HUES48 (cell line): ENCODE results near the gene TTC33.

ENCODE experiments used
- H3K27ac ChIP-seq: one replicate; pipeline ENCODE4 v1.7.0; 2013; ENCODE audit warnings: low read depth, low read length, inconsistent platforms
- H3K27me3 ChIP-seq: 2 replicates; pipeline ENCODE4 v1.6.1; 2013; ENCODE audit warnings: mild to moderate bottlenecking, low read length; ENCODE audit not compliant: control insufficient read depth, insufficient read depth
- H3K36me3 ChIP-seq: 2 replicates; pipeline ENCODE4 v1.6.1; 2013; ENCODE audit warnings: low read length; ENCODE audit not compliant: control insufficient read depth, insufficient read depth
- H3K4me1 ChIP-seq: 2 replicates; pipeline ENCODE4 v1.6.1; 2013; ENCODE audit warnings: mild to moderate bottlenecking, low read length; ENCODE audit not compliant: control insufficient read depth, insufficient read depth
- H3K4me3 ChIP-seq: 2 replicates; pipeline ENCODE4 v1.5.1; 2013; ENCODE audit warnings: mild to moderate bottlenecking, low read depth, low read length
- H3K9ac ChIP-seq: 2 replicates; pipeline ENCODE4 v1.6.1; 2013; ENCODE audit warnings: mild to moderate bottlenecking, low read depth, low read length, moderate library complexity
- H3K9me3 ChIP-seq: 2 replicates; pipeline ENCODE4 v1.6.1; 2013; ENCODE audit warnings: low read length; ENCODE audit not compliant: control insufficient read depth, insufficient read depth

The TTC33 gene

DNA sequence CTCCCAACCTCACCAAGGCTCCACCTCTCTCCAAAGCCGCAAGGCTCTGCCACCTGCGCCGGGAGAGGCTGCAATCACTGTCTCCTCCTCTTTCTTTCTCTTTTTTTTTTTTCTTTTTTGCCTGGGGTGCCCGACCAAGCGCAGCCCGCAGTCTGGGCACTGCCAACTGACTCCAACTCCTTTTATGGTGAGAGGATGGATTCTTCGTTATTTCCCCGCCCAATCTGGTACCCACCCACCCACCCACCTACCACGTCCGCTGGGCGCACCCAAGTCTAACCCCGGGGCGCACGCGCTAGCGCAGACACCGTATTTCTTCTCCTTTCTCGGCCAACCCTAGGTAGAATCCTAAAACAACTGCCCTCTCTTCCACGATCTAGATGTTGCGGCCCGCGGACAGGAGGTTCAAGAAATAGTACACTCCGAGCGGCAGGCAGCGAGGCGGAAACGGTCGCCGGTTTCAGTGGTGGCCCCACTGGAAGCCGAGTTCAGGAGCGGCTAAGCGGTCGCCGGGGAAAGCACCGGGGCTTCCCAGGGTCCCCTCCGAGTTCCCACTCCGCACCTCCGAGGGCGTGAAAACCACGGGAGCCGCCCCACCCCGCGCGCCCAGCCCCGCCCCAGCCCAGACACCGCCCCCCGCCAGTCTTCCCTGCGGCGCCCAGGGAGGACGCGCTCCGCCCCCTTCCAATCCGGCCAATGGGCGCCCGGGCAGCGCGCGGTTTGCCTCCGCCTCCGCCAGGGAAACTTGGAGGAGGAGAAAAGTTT is 76.4 kb downstream of the TTC33 start:
- H3K9me3 ChIP-seq = no peaks in the 10 kb centered on the region
- H3K4me1 ChIP-seq = peaks cover 30% of the 10 kb centered on the region
- peak overlapping the region; percentile 80 for H3K4me3 ChIP-seq
- peak overlapping the region; percentile 64 for H3K9ac ChIP-seq
- peaks cover 52% of the 10 kb centered on the region for H3K27me3 ChIP-seq
- peak overlapping the region; percentile 81 for H3K27ac ChIP-seq
- no peaks in the 10 kb centered on the region for H3K36me3 ChIP-seq

DNA sequence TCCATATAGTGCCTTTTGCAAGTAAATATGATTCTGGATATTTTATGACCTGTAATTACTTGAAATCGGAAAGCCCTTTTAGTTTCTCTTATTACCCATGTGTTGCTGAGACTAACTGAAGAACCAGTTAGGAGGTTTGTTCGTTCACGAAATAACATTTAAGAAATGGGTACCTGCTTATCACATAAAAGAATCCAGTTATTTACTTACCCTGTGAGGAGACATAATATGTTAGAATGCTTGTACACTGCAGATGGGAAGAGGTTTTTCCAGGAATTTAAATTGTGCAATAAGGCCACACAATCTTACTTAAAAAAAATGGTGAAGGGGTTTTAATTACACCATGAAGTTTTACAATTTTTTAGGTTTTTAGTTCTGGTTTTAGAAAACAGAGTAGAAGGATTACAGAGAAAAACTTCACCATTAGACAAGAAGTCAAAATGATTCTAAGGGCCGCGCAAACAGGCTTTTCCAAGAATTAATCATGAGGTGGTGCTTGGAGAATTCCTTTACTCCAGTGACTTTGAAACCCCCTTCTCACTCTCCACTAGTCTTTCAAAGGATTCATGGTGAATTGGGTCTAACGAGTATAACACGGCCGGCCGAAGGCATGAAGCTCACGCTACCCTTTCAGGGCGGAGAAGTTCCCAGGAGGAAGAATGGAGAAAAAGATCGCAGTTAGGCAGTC is 77.2 kb downstream of the TTC33 start:
- Histone ChIP-seq H3K27ac (peak overlapping the region; percentile 63), H3K4me1 (peaks cover 30% of the 10 kb centered on the region)

GRCh38 chr5:40678026-40678425 is 77.7 kb downstream of the TTC33 start:
- H3K9ac ChIP-seq = no peak overlapping the region
- H3K4me1 ChIP-seq = peaks cover 30% of the 10 kb centered on the region
- H3K4me3 ChIP-seq = peak overlapping the region; percentile 80; the same call in 1 of the 2 replicates

More for the DNA sequence above, 77.2 kb downstream of the TTC33 start:
- Histone ChIP-seq H3K9me3 (no peaks in the 10 kb centered on the region), H3K9ac (peak overlapping the region; percentile 48; the same call in 1 of the 2 replicates), H3K36me3 (no peaks in the 10 kb centered on the region), H3K4me3 (peak overlapping the region; percentile 80), H3K27me3 (peaks cover 50% of the 10 kb centered on the region)

GRCh38 chr5:40677456-40677855 is 78.3 kb downstream of the TTC33 start:
- Histone ChIP-seq H3K27ac (no peak overlapping the region), H3K4me3 (no peak overlapping the region), H3K36me3 (no peaks in the 10 kb centered on the region)

More at GRCh38 chr5:40678026-40678425, 77.7 kb downstream of the TTC33 start:
- Histone ChIP-seq H3K27me3 (peaks cover 45% of the 10 kb centered on the region), H3K9me3 (no peaks in the 10 kb centered on the region), H3K36me3 (no peaks in the 10 kb centered on the region), H3K27ac (no peak overlapping the region)

DNA sequence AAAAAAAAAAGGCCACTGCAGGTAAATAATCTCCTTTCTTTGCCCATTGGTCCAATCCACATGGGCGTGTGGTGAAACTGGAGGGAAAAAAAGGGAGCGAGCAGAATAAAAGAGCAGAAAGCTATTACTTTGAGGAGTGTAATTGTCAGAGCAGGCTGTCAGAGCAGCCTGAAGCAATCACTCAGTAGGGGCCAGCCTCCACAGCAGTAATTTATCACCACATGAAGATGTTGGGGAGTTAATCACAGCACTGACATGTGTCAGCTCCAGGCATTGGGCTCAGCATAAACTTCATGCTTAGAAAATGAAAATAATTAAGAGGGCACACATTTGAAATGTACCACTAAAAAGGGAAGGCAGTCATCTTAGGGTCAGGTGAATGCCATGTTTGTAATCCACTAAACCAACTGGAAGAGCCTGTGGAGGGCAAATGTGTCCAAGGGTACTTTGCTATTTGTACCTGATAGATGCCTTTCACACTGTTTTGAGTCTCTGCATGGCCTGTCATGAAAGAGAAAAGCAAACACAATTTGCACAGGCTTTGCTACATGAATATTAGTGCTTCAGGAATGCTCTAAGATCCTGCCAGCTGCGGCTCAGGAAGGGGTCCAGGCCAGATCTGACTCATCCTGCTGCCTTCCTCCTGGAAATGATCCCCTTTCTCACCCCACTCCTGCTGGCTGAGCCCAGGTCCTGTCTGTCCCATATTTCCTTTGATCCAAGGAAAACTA is 79.0 kb downstream of the TTC33 start:
- H3K4me1 ChIP-seq = peaks cover 25% of the 10 kb centered on the region
- H3K4me3 ChIP-seq = no peak overlapping the region
- no peaks in the 10 kb centered on the region for H3K36me3 ChIP-seq
- H3K27ac ChIP-seq = peak overlapping the region; percentile 36
- H3K27me3 ChIP-seq = peaks cover 32% of the 10 kb centered on the region
- no peak overlapping the region for H3K9ac ChIP-seq
- H3K9me3 ChIP-seq = no peaks in the 10 kb centered on the region

More at GRCh38 chr5:40677456-40677855, 78.3 kb downstream of the TTC33 start:
- H3K27me3 ChIP-seq = peaks cover 39% of the 10 kb centered on the region
- no peak overlapping the region for H3K9ac ChIP-seq
- H3K4me1 ChIP-seq = peaks cover 30% of the 10 kb centered on the region
- H3K9me3 ChIP-seq = no peaks in the 10 kb centered on the region

DNA sequence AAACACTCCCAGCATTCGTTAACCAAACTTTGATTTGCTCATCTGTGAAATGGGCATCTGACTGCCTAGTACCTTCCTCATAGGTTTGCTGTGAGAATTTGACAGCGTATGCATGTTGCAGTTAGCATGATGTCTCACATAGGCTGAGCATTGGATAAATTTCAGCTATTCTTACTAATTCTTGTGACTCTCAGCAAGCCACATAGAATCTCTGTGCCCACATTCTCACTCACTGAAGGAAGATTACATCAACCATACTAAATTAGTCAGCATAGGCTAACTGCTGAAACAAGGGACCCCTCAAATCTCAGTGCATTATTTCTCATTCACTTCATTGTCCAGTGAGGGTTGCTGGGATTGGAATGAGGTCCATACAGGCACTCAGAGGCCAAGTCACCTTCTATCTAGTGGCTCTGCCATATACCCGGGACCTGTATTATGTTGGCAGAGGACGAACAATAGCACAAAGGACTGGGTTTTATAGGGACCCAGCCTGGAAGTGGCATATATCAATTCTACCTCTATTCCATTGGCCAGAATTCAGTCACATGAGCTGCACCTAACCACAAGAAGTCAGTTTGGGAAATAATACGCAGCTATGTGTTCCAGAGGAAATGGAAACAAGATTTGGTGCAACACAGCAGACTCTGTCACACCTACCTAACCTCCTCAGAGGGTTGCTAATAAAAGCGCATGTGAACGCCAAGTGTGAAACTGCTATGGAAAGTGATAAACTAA is 80.2 kb downstream of the TTC33 start:
- Histone ChIP-seq H3K27ac (no peak overlapping the region), H3K9ac (no peak overlapping the region), H3K4me1 (peaks cover 22% of the 10 kb centered on the region), H3K36me3 (no peaks in the 10 kb centered on the region), H3K9me3 (no peaks in the 10 kb centered on the region), H3K4me3 (no peak overlapping the region), H3K27me3 (peaks cover 20% of the 10 kb centered on the region)

- no peak overlapping the region for H3K4me3 ChIP-seq
- no peak overlapping the region for H3K9ac ChIP-seq
- H3K4me1 ChIP-seq = peaks cover 17% of the 10 kb centered on the region
- no peaks in the 10 kb centered on the region for H3K9me3 ChIP-seq
- no peak overlapping the region for H3K27ac ChIP-seq
- H3K27me3 ChIP-seq = peaks cover 12% of the 10 kb centered on the region
- H3K36me3 ChIP-seq = no peaks in the 10 kb centered on the region
Measured at GRCh38 chr5:40674661-40675235, 81.0 kb downstream of the TTC33 start.

DNA sequence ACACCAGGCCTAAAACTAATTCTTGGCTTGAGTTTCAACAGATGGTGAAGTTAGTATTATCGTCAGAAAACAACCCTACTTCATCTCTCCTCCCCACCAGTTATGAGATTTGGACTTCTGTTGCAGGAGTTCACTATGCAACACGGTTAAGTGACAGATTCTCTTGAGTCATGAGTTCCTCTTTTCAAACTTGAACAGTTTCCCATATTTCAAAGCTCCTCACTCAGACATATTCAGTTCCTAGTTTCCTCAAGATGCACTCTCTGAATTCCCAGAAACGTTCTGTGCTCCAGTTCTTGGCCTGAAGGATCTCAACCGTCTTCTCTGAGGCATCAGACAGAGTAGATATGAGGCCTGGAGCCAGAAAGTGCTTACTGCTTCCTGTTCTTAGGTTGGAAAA is 83.3 kb downstream of the TTC33 start:
- H3K9ac ChIP-seq = no peak overlapping the region
- no peak overlapping the region for H3K4me3 ChIP-seq
- H3K9me3 ChIP-seq = no peaks in the 10 kb centered on the region
- H3K27ac ChIP-seq = no peak overlapping the region
- H3K36me3 ChIP-seq = no peaks in the 10 kb centered on the region
- no peaks in the 10 kb centered on the region for H3K27me3 ChIP-seq
- peaks cover 8% of the 10 kb centered on the region; the same call in 1 of the 2 replicates for H3K4me1 ChIP-seq

- no peak overlapping the region for H3K9ac ChIP-seq
- no peaks in the 10 kb centered on the region for H3K27me3 ChIP-seq
- no peaks in the 10 kb centered on the region for H3K9me3 ChIP-seq
- H3K4me3 ChIP-seq = no peak overlapping the region
- no peaks in the 10 kb centered on the region for H3K36me3 ChIP-seq
- no peak overlapping the region for H3K27ac ChIP-seq
- no peaks in the 10 kb centered on the region for H3K4me1 ChIP-seq
Measured at GRCh38 chr5:40669606-40670390, 86.0 kb downstream of the TTC33 start.
